Fibroblast of lung (primary cell): Measurements from ENCODE around the gene CATSPERD. TPM values are rescaled to one million over a fixed set of nuclear protein-coding genes. Genes with fewer than 3 reads are reported as not detected.
A peak's percentile ranks its signal among the peaks of the same experiment; 100 is the strongest.

Source experiments
- DNase-seq, 2 donors: peaks; one replicate each; pipeline versions ENCODE4 v3.0.0 to v3.0.0-alpha.2; 2010; ENCODE audit warnings: low read depth in 2 of 2
- H2AFZ ChIP-seq: 2 replicates; pipeline ENCODE4 v1.5.1; 2012; ENCODE audit warnings: low read length, control low read depth, inconsistent platforms
- H3K27ac ChIP-seq: 2 replicates; pipeline ENCODE4 v1.5.1; 2011; ENCODE audit warnings: low read length, control low read depth; ENCODE audit not compliant: insufficient read depth
- H3K27me3 ChIP-seq: 2 replicates; pipeline ENCODE4 v1.5.1; 2011; ENCODE audit warnings: mild to moderate bottlenecking, low read length; ENCODE audit not compliant: control insufficient read depth, insufficient read depth
- H3K36me3 ChIP-seq: 2 replicates; pipeline ENCODE4 v1.5.1; 2011; ENCODE audit warnings: low read length; ENCODE audit not compliant: control insufficient read depth, insufficient read depth
- H3K4me1 ChIP-seq: 2 replicates; pipeline ENCODE4 v1.5.1; 2011; ENCODE audit warnings: low read length; ENCODE audit not compliant: control insufficient read depth, insufficient read depth; ENCODE audit errors: extremely low read depth
- H3K4me2 ChIP-seq: 2 replicates; pipeline ENCODE4 v1.5.1; 2011; ENCODE audit warnings: low read length, control low read depth; ENCODE audit not compliant: insufficient read depth; ENCODE audit errors: extremely low read depth
- H3K4me3 ChIP-seq, 4 experiments: fragments of 200-600 bp in 1 of 4; sonication (generic) in 1 of 4; replicated peaks in 1 of 4; 2 replicates each; pipeline ENCODE4 v1.5.1; 2011 to 2016; ENCODE audit warnings: low read length in 4 of 4, low read depth in 3 of 4, mild to moderate bottlenecking in 3 of 4, control low read depth in 2 of 4, inconsistent platforms in 1 of 4, mixed read lengths in 1 of 4; ENCODE audit not compliant: insufficient read depth in 1 of 4; ENCODE audit errors: control extremely low read depth in 1 of 4
- H3K79me2 ChIP-seq: 2 replicates; pipeline ENCODE4 v1.5.1; 2012; ENCODE audit warnings: mild to moderate bottlenecking, low read length, inconsistent platforms; ENCODE audit not compliant: control insufficient read depth, insufficient read depth
- H3K9ac ChIP-seq: 2 replicates; pipeline ENCODE4 v1.5.1; 2011; ENCODE audit warnings: mild to moderate bottlenecking, low read length, control low read depth; ENCODE audit not compliant: insufficient read depth
- H3K9me3 ChIP-seq: 2 replicates; pipeline ENCODE4 v1.5.1; 2012; ENCODE audit warnings: low read depth, low read length; ENCODE audit not compliant: control insufficient read depth, insufficient read depth
- H4K20me1 ChIP-seq: 2 replicates; pipeline ENCODE4 v1.5.1; 2011; ENCODE audit warnings: low read length; ENCODE audit not compliant: control insufficient read depth, insufficient read depth; ENCODE audit errors: extremely low read depth
- CTCF ChIP-seq, 2 donors: IDR thresholded peaks in 1 of 2; conservative IDR thresholded peaks in 1 of 2; 1 replicate in 1 of 2; 2 replicates in 1 of 2; pipeline ENCODE4 v1.5.1; 2011 to 2012; ENCODE audit warnings: low read length in 2 of 2, control low read depth in 1 of 2, inconsistent platforms in 1 of 2, low read depth in 1 of 2, mild to moderate bottlenecking in 1 of 2
- EZH2 ChIP-seq: IDR thresholded peaks from 2 replicates; pipeline ENCODE4 v1.5.1; 2012; ENCODE audit warnings: low read length, control low read depth, mild to moderate bottlenecking; ENCODE audit errors: missing control alignments
- polyA plus RNA-seq, 2 donors: library from polyadenylated mRNA; depleted of rRNA in 1 of 2; stranded (reverse) in 1 of 2; unstranded in 1 of 2; fragments of >200 nt; gene quantifications; 2 replicates each; pipeline ENCODE4 v1.2.1, GENCODE V29; 2011 to 2012; ENCODE audit warnings: missing spikeins in 1 of 2
- total RNA-seq: library from RNA; depleted of rRNA; stranded (reverse); fragments of >200 nt; gene quantifications from 2 replicates; pipeline ENCODE4 v1.2.1, GENCODE V29; 2014

The CATSPERD gene
- total and polyA plus RNA-seq, 2 donors (not counting 1 experiment from before 2014, with no cell fraction given), result not detected

- no peak overlapping the region for H3K9ac ChIP-seq
- no peaks in the 10 kb centered on the region for H3K36me3 ChIP-seq
- no peak for DNase-seq
- peaks cover 8% of the 10 kb centered on the region for H3K27me3 ChIP-seq
- H3K4me2 ChIP-seq, result no peak overlapping the region
- no peak overlapping the region for H3K27ac ChIP-seq
- H3K79me2 ChIP-seq, result no peaks in the 10 kb centered on the region
- no peaks in the 10 kb centered on the region for H3K9me3 ChIP-seq
- H3K4me1 ChIP-seq, result peaks cover 4% of the 10 kb centered on the region
- H3K4me3 ChIP-seq, result no peak overlapping the region
- no peak overlapping the region for H2AFZ ChIP-seq
- TF ChIP-seq EZH2, result no peak
- no peak for TF ChIP-seq CTCF (conservative IDR thresholded peaks at IDR 0.05 in 1 of 2, IDR thresholded peaks at IDR 0.05 in 1 of 2; ENCODE audit: low read depth in 1 of 2, low read length in 2 of 2)
- no peaks in the 10 kb centered on the region for H4K20me1 ChIP-seq
Measured at GRCh38 chr19:5800361-5801270, 80.2 kb downstream of the CATSPERD start.

DNA sequence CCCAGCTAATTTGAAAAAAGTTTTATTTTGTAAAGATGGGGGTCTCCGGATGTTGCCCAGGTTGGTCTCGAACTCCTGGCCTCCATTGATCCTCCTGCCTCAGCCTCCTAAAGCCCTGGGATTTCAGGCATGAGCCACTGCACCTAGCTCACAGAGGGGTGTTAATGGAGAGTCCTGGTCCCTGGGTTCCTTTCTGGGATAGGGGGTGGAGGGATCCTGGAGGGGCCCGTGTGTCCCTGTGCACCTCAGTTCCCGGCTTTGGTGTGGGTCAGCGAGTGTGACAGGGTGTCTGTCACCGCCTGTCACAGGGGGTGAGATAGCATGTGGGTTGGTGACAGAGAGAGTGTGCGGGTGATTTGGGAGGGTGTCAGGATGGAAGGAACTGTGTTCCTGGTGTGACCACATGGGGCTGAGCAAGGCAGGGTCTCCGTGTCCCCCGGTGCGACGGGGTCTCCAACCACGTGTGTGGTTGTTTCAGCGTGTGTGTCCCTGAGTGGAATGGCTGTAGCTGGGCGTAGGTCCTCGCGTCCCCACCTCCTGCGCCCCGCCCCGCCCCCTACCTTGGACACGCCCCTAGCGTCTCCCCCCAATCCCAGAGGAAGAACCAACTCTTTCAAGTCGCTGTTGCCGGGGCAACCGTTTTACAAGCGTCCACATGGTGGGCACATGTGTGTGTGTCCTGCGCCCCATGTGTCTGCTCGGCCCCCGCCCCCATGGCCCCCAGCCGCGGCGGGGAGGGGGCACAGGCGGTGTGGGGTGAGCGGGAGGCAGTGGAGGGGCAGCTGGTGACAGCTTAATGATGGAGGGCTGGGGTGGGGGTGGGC lies 81.6 kb downstream of the CATSPERD start:
- Histone ChIP-seq H3K27ac (no peak overlapping the region), H2AFZ (no peak overlapping the region), H3K4me2 (no peak overlapping the region), H3K4me1 (peaks cover 4% of the 10 kb centered on the region), H3K4me3 (no peak overlapping the region), H3K36me3 (no peaks in the 10 kb centered on the region), H3K9ac (no peak overlapping the region), H3K27me3 (peaks cover 17% of the 10 kb centered on the region), H3K9me3 (no peaks in the 10 kb centered on the region), H4K20me1 (no peaks in the 10 kb centered on the region), H3K79me2 (no peaks in the 10 kb centered on the region)
- TF ChIP-seq CTCF (conservative IDR thresholded peaks at IDR 0.05 in 1 of 2, IDR thresholded peaks at IDR 0.05 in 1 of 2; ENCODE audit: low read depth in 1 of 2, low read length in 2 of 2) (no peak), EZH2 (no peak)
- peak; percentile 23 to 29 for DNase-seq

GRCh38 chr19:5803441-5803751 lies 83.0 kb downstream of the CATSPERD start:
- peaks cover 4% of the 10 kb centered on the region for H3K4me1 ChIP-seq
- no peaks in the 10 kb centered on the region for H4K20me1 ChIP-seq
- no peaks in the 10 kb centered on the region for H3K9me3 ChIP-seq
- H3K9ac ChIP-seq, result no peak overlapping the region
- no peak for DNase-seq
- H2AFZ ChIP-seq, result peak overlapping the region; percentile 55
- TF ChIP-seq EZH2 (no peak), CTCF (conservative IDR thresholded peaks at IDR 0.05 in 1 of 2, IDR thresholded peaks at IDR 0.05 in 1 of 2; ENCODE audit: low read depth in 1 of 2, low read length in 2 of 2) (no peak)
- H3K4me2 ChIP-seq, result peak overlapping the region; percentile 83
- H3K36me3 ChIP-seq, result no peaks in the 10 kb centered on the region
- H3K27me3 ChIP-seq, result peaks cover 17% of the 10 kb centered on the region
- no peak overlapping the region for H3K27ac ChIP-seq
- H3K4me3 ChIP-seq, result peak overlapping the region in 1 of 4 experiments; percentile 49
- H3K79me2 ChIP-seq, result no peaks in the 10 kb centered on the region
